Activated gamma-delta T cell treated with Interleukin-2 at 50 U/mL for 16 hours (primary cell): Measurements from ENCODE around the gene SLAIN1.
A peak's percentile ranks its signal among the peaks of the same experiment; 100 is the strongest.

Experiments used
- DNase-seq: peaks from one replicate; pipeline ENCODE4 v3.0.0-alpha.2; 2020

The SLAIN1 gene

DNA sequence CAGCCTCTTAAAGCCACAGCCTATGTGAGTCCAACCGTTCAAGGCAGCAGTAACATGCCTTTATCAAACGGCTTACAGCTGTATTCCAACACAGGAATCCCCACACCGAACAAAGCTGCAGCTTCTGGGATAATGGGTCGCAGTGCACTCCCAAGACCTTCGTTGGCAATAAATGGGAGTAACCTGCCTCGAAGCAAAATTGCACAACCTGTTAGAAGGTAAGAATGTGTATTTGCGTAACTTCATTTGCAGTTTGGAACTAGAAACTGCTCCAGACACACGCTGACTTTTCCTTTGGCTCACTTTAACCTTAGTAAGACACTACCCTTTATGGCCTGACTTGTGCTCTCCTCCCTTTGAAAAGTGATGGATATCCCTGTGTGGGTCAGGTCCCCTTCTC, 63.4 kb downstream of the SLAIN1 start:
- DNase-seq, result no peak

DNA sequence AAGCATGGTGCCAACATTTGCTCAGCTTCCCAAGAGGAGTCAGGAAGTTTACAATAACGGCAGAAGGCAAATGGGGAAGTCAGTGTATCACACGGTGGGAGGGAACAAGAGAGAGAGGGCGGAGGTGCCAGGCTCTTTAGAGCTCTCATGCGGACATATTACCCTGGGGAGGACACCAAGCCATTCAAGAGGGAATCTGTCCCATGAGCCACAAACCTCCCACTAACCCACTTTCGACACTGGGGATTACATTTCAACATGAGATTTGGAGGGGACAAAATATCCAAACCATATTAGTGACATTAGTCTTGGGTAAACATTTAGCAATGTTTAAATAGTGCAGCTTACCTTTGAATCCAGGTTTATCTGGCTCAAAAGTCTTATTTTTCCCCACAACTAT, 69.9 kb downstream of the SLAIN1 start:
- DNase-seq, result no peak

DNA sequence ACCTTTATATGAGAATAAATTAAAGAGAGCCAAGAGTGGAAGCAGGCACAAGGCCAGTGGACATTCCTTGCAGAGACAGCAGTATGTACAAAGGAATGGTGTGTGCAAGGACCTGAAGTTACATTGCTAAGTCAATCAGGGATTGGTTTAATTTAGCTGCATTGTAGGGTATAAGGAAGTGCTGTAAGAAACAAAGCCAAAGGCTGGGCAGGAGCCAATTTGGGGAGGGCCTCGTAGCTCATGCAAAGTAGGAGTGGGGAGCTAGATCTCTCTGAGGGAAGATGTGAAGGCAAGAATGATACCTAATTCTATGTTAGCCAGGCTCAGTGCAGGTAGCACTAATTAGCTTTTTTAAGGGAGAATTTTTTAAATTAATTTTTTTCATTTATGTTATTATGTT, 76.7 kb downstream of the SLAIN1 start:
- DNase-seq, result no peak

DNA sequence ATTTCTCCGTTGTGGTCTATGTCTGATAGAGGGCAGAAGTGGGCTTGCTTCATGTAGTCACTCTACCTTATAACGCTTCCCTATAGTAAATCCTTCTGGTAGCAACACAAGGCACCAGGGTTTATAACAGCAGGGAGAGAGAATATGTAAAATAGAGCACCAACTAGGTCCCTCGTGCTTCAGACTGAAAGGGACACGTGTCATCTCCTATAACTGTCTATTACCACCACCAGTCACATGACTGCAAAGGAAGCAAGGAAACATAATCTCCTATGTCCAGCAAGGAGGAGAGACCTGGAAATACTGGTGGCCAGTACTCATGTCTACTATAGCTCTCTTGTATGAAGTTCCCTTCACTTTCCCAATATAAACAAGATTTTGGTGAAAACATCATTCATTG, 79.2 kb downstream of the SLAIN1 start:
- no peak for DNase-seq

DNA sequence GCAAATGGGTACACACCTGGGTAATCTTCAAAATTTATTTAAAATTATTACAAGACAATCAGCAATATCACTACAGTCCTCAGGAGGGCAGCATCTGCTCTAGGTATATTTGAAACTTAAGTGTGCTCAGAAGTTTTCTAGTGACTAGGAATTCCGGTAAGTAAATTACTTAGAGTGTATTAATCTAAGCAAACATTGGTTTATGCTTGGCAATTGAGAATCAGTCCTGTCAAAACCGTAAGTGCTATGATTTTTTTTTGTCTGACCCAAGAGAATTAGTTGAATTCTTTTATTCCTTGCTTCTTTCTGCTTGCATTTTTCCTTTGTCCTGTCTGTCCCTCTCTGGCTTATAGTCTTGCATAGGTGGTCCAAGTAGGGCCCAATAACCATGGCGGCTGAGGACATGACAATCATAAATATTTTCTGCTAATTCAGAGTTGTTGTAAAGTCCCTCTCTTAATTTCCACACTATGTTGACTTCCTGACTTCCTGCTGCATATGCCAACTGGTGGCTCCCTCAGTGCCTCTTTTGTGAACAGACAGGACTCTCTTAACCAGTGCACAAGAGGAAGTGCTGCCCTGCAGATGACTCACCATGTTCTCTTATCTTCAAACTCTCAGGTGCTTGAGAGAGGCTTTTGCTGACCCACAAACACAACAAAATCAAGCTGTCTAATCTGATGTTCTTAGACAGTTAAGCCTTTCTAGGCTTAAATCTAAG, 82.2 kb downstream of the SLAIN1 start:
- DNase-seq, result peak; percentile 12

DNA sequence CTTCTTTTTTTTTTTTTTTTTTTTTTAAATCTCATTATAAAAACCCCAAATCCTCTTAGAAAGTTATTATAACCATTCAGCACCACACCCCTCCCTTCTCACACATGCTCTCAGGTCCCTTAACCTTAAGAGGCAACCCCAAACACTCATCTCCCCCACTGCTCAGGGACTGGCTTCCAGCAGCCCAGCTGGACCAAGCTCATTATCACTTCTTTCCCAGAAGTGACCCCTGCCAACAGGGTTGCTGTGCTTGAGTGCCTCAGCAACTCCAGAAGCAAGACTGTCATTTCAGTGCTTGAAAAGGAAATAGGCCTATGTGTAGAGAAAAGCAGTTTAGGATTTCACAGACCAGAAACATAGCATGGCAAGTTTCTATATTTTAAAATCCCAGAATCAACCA, 84.3 kb downstream of the SLAIN1 start:
- no peak for DNase-seq

DNA sequence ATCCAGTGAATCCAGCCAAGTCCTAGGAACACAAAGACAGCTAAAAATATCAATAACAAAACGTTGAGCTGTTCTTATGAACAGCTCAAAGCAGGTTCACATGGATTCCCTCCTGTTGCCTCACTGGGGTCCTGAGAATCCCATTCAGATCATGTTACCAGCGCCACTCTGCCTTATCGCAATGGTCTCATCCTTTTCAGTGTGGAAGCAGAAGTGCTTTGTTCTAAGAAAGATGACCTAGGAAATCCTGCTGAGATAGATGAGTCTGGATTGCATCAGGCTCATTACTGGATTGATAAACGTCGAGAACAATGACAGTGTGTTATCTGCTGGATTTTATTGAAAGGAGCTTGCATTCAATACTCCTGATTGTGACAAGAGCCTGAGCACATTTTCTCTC, 87.0 kb downstream of the SLAIN1 start:
- DNase-seq, result no peak

DNA sequence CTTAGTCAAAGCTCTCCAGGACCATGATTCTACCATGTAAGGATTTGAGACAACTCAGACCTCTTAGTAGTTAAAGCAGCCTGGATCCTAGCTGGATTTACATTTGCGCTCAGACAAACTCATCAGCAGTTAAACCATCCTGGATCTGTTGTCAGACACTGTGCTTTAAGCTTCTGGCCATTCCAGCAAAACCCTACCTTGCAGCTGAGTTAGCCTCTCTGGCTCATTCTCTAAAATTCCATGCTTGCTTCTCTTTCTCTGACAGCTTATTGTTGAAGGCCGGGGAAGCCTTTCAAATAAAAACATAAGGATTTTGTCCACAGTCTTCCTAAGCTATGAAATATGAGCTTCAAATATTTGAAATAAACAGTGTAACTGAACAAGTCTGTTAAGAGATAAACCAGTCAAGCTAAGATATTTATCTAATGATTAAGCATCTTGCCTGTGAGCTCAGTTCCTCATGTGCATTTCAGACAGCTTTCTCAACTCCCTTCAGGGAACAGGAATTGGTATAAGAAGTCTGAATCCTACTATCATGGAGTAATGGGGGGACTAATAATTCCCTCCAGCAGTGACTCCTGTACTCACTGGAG, 89.3 kb downstream of the SLAIN1 start:
- DNase-seq, result no peak

DNA sequence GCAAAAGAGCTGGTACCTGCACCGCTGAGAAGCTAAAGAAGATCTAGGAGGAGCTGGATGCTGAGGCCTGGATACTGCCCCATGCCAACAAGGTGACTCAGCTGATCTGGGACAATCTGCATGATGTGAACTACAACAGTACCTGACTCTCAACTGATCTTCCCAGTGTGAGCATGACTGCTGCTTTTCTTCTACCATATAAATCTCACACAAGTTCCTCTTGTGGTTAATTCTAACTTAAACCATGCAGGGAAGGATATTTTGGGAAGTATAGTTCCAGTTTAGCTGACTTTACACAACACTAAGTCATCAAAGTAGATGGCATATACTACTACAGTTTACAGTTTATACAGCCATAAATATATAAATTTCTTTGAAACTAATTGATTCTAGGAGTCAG, 91.9 kb downstream of the SLAIN1 start:
- DNase-seq, result no peak

DNA sequence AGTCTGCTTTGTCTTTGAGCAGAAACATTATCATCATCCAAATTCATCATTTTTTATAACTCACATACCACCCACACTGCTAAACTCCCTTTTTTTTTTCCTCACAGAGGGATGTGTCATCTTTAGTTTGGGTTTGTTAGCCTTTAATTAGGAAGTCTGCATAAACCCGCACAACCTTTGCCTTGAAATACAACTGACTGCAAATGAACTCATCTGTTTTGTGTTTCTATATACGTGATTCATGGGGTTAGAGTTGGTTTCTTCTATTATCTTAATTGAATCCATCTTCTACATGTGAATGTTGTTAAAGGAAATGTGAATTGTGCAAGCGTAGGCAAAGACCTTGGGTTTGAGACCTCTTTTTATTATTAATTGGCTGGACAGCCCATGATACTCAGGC, 102.7 kb downstream of the SLAIN1 start:
- DNase-seq, result no peak

DNA sequence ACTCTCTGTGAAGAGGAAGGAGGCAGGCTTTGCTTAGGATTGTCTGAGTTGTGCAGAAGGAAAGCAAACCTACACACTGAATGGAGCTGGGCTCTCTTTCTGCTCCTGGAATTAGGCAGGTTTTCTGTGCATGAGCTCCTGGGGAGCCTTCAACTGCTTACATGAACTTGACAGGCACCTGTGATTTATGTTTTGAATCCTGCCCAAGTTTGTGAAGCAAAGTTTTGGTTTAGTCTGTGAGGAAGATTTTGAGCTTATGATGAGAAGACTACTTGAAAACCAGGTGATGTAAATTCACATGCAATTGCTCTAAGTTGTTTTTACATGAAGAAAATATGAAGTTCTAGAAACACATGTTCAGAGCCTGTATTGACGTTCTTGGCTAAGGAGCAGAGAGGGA, 109.0 kb downstream of the SLAIN1 start:
- no peak for DNase-seq

DNA sequence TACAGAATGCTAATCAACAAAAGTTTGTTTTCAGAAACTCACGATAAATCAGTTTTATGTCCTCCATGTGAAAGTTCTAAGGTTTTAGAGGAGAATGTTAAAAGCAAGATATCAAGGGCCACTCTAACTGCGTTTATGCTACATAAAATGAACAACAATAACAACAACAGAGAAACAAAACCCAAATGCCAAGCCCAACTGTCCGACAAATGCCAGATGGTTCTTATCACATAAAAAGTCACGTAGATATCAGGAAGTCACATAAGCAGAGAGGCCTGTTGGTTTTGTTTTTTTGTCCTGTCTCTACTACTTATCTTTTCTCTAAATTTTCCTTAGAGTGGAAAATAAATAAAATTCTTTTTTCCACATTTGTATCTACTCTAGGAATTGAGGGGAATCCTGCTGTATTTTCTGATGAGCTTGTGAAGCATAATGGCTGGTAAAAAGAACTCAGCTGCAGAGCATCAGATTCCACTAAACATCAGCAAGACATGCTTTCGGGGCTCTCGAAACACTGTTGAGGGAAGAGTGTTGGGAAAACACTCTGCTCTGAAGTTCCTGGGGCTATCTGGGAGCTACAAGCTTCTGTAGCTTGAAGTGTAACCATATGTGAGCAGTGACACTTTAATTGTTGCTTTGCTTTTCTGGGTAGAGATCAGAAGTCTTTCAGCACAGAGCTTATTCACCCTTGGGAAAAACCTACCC, 110.1 kb downstream of the SLAIN1 start:
- DNase-seq, result no peak

DNA sequence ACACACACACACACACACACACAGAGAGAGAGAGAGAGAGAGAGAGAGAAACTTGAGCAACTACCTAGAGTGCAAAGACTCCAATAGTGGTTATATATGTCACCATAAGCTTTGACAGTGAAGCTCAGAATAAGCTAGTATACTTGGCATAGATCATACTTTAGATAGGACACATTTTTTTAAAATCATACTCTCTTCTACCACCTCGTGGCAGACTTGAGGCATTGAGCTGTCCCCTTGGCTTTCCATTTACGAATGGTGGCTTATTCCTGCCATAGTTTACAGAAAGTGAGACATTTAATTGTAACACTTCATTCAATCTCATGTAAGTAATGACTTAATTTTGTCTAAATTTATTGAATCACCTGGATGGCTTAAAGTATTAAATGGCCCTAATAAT, 112.9 kb downstream of the SLAIN1 start:
- DNase-seq, result no peak

DNA sequence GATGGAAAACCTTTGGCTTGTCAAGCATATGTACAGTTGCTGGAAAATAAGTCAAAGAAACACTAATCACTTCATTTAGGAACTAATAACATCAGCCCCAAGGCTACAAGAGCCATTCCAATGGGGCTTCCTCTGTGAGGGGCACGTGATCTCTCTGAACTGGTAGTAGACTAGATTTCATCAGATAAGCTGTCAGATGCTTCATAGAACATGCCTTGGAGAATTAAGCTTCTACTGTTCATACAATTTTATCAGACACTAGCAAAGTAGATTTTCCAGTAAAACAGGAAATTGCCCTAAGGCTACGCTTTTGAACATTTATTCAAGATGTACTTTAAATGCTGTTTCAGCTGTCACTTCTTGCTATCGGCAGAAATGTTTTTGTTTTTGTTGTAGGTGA, 113.4 kb downstream of the SLAIN1 start:
- no peak for DNase-seq

DNA sequence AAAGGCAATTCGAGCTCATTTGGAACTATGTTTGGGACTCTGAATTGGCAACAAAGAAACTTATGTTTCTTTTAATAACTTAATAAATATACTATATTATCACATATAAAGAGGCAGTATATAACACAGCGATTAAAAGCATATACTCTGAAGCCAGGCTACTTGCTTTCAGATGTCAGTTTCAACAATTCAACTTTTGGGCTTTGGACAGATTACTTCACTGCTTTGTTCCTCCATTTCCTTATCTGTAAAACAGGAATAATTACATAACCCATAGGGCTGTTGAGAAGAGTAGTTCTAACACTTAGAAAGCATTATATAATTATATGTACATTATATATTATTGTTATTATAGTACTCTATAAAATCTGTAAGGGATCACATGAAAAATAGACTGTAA, 113.9 kb downstream of the SLAIN1 start:
- no peak for DNase-seq

DNA sequence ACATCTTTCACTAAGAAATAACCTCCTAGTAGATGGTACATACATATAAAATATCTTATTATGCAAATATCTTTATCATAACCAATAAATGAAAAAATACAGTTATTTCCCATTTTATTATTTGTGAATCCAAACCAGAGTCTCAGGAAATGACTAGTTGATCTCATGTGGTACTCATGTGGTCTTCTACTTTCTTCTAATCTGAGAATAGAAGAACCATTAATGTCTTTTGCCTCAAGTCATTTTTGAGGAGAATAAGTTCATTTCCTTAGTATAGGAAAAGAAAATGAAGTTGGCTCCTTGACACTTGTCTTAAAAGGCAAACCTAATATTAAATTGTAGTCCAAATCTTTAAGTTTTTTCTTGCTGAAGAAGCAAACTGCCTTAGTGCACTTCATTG, 114.5 kb downstream of the SLAIN1 start:
- DNase-seq, result no peak
